GM23248 (cell line): Measurements from ENCODE around the gene PINK1. TPM values are rescaled to one million over a fixed set of nuclear protein-coding genes. Genes with fewer than 3 reads are reported as not detected.

Source experiments
- DNase-seq: peaks from one replicate; pipeline ENCODE4 v3.0.0-alpha.2; 2015
- H2AFZ ChIP-seq: fragments of 200-600 bp; sonication (generic); 2 replicates; pipeline ENCODE4 v1.6.1; 2016; ENCODE audit warnings: antibody characterized with exemption
- H3F3A ChIP-seq: fragments of 200-600 bp; sonication (generic); 2 replicates; pipeline ENCODE4 v1.6.1; 2016; ENCODE audit warnings: mild to moderate bottlenecking, antibody characterized with exemption, mixed run types; ENCODE audit not compliant: insufficient read depth
- H3K27ac ChIP-seq: fragments of 200-600 bp; sonication (generic); 2 replicates; pipeline ENCODE4 v1.5.1; 2016; ENCODE audit warnings: mild to moderate bottlenecking
- H3K27me3 ChIP-seq: fragments of 200-600 bp; sonication (generic); replicated peaks from 2 replicates; pipeline ENCODE4 v1.6.1; 2016; ENCODE audit warnings: mild to moderate bottlenecking; ENCODE audit not compliant: insufficient read depth
- H3K36me3 ChIP-seq: fragments of 200-600 bp; sonication (generic); 2 replicates; pipeline ENCODE4 v1.6.1; 2016; ENCODE audit warnings: low read depth, mild to moderate bottlenecking
- H3K4me1 ChIP-seq: fragments of 200-600 bp; sonication (generic); 2 replicates; pipeline ENCODE4 v1.6.1; 2016; ENCODE audit warnings: mild to moderate bottlenecking; ENCODE audit not compliant: insufficient read depth
- H3K4me2 ChIP-seq: fragments of 200-600 bp; sonication (generic); one replicate; pipeline ENCODE4 v1.6.1; 2016; ENCODE audit warnings: mild to moderate bottlenecking; ENCODE audit not compliant: unreplicated experiment
- H3K4me3 ChIP-seq: fragments of 200-600 bp; sonication (generic); 2 replicates; pipeline ENCODE4 v1.5.1; 2016; ENCODE audit warnings: mild to moderate bottlenecking
- H3K79me2 ChIP-seq: fragments of 200-600 bp; sonication (generic); 2 replicates; pipeline ENCODE4 v1.6.1; 2016; ENCODE audit warnings: mild to moderate bottlenecking; ENCODE audit not compliant: insufficient read depth
- H3K9ac ChIP-seq: fragments of 200-600 bp; sonication (generic); 2 replicates; pipeline ENCODE4 v1.6.1; 2016; ENCODE audit warnings: mild to moderate bottlenecking
- H3K9me2 ChIP-seq: fragments of 200-600 bp; sonication (generic); 2 replicates; pipeline ENCODE4 v1.6.1; 2016; ENCODE audit warnings: mixed run types, mild to moderate bottlenecking, moderate library complexity; ENCODE audit not compliant: insufficient read depth
- H3K9me3 ChIP-seq: fragments of 200-600 bp; sonication (generic); one replicate; pipeline ENCODE4 v1.6.1; 2017; ENCODE audit warnings: low read depth
- H4K20me1 ChIP-seq: fragments of 200-600 bp; sonication (generic); 2 replicates; pipeline ENCODE4 v1.6.0; 2016; ENCODE audit not compliant: insufficient read depth
- EZH2 ChIP-seq: fragments of 200-600 bp; sonication (generic); IDR thresholded peaks from 2 replicates; pipeline ENCODE4 v1.6.1; 2018; ENCODE audit warnings: antibody characterized with exemption, mild to moderate bottlenecking; ENCODE audit not compliant: insufficient read depth, poor library complexity, severe bottlenecking
- EZH2phosphoT487 ChIP-seq: fragments of 200-600 bp; sonication (generic); IDR thresholded peaks from 2 replicates; pipeline ENCODE4 v1.6.1; 2018; ENCODE audit warnings: antibody characterized with exemption, moderate library complexity, mild to moderate bottlenecking, low read depth; ENCODE audit not compliant: insufficient read depth
- WGBS, 2 experiments: methylation state at CpG; one replicate each; pipeline ENCODE4 v1.1.6; 2015 to 2017; ENCODE audit warnings: low lambda C conversion rate in 2 of 2, low coverage in 1 of 2; ENCODE audit errors: missing lambda C conversion rate in 2 of 2; 5-methylcytosine and 5-hydroxymethylcytosine counted together
- in situ Hi-C: fragments of 300-500 bp; cut with MboI; formaldehyde crosslinking; loops from 2 replicates; pipeline ENCODE4 v1.15.0; 2020
- polyA plus RNA-seq: library from polyadenylated mRNA; unstranded; fragments of >200 nt; fragmentation: Nextera tagmentation; extraction: Ambion mirVana; gene quantifications from 2 replicates; pipeline ENCODE4 v1.2.1, GENCODE V29; 2016
- total RNA-seq: library from RNA; depleted of rRNA; stranded (reverse); fragments of >200 nt; shearing (Covaris generic); gene quantifications from 2 replicates; pipeline ENCODE4 v1.2.3, GENCODE V29; 2014

PINK1 gene
- total and polyA plus RNA-seq, 2 experiments from 2014 or later, result 102 to 151 TPM

DNA sequence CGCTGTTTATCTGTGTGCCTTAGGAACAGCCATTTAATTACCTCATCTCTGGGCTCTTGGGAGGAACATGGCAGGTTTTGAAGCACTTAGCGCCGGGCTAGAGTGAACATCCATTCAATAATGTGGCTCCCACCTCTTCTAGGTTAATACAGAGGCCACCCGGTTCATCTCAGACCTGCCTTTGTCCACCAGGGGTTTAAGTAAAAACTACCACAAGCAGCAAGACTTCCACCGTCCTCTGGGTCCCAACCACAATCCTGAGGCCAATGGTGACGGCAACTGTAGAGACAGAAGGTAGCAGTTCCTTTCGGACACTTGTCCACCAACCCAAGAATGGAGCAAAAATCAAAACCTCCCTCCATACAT lies 28.8 kb downstream of the PINK1 start:
- H2AFZ ChIP-seq, result peak overlapping the region; percentile 85
- 54 to 55% methylated on average over 7 of the region's 7 CpGs for WGBS, 2 experiments
- H3F3A ChIP-seq, result no peaks in the 10 kb centered on the region
- H3K79me2 ChIP-seq, result peaks cover 42% of the 10 kb centered on the region
- H3K27ac ChIP-seq, result 0 out of 2 replicates have a peak overlapping the region, but pooled peaks have one; percentile 12
- in situ Hi-C loops, result no loop called here
- H4K20me1 ChIP-seq, result no peaks in the 10 kb centered on the region
- TF ChIP-seq EZH2 (no peak), EZH2phosphoT487 (no peak)
- H3K9ac ChIP-seq, result peak overlapping the region; percentile 86
- no peaks in the 10 kb centered on the region for H3K9me3 ChIP-seq
- peaks cover 10% of the 10 kb centered on the region for H3K4me1 ChIP-seq
- no peak for DNase-seq
- peak overlapping the region; percentile 79 for H3K4me3 ChIP-seq
- no peaks in the 10 kb centered on the region for H3K27me3 ChIP-seq
- no peaks in the 10 kb centered on the region for H3K9me2 ChIP-seq
- H3K36me3 ChIP-seq, result no peaks in the 10 kb centered on the region
- H3K4me2 ChIP-seq, result peak overlapping the region; percentile 81

DNA sequence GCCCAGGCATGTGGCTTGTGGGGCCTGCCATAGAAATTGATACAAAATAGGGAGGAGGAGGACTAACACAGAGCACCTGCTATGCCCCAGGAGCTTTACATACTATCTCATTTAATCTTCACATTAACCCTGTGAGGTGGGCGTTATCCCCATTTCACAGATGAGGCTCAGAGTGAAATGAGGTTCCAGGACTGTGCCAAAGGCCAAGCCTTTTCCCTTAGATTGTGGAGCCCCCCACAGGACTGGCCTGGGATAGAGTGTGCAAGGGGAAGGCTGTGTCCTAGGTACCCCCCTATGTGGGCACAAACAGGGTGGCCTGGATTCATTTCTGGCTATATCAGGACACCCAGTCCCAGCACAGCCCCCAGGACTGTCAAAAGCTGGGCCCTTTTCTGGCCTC lies 30.1 kb downstream of the PINK1 start:
- Histone ChIP-seq H2AFZ (no peak overlapping the region), H3K36me3 (no peaks in the 10 kb centered on the region), H3K9me2 (no peaks in the 10 kb centered on the region), H3K79me2 (peaks cover 29% of the 10 kb centered on the region), H3K9ac (no peak overlapping the region), H3K27ac (no peak overlapping the region), H3K9me3 (no peaks in the 10 kb centered on the region), H4K20me1 (no peaks in the 10 kb centered on the region), H3K4me2 (no peak overlapping the region), H3K4me1 (peaks cover 10% of the 10 kb centered on the region), H3F3A (no peaks in the 10 kb centered on the region), H3K4me3 (no peak overlapping the region), H3K27me3 (no peaks in the 10 kb centered on the region)
- in situ Hi-C loops, result no loop called here
- TF ChIP-seq EZH2, result no peak
- TF ChIP-seq EZH2phosphoT487, result no peak
- WGBS, 2 experiments, result 96 to 100% methylated on average over 1 of the region's 1 CpG
- DNase-seq, result no peak

DNA sequence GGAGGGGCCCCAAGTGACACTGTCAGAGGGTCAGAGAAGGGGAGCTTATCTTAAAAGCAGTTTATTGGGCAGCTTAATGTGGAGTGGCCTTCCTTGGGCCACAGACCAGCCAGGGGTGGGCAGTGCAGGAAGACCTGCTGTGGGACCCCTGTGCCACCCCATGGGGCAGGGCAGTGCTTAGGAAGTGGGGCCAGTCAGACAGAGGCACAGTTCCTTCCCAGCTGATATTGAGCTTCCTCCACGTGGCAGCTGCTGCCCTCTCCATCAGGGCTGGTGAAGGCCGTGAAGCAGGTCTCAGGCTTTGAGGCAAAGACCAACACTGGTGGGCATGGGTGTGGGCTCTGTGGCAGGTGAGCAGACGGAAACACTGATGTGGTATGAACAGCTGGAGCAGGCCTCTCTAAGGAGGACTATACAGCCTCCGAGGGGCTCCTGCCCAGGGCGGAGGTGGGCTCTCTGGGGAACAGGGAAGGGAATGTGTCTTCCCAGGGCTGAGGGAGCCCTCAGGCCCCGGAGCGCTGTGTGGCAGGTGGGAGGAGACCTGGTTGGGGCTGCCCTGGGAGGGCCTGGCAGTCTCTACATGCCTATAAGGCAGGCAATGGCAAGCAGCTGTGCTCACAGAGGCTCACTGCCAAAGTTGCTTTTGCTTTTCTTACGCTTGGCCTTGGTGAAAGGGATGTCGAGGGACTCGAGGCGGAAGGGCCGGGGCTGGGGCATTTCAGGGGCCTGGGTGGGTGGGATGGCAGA lies 30.9 kb downstream of the PINK1 start:
- no peaks in the 10 kb centered on the region for H3F3A ChIP-seq
- no peak overlapping the region for H3K27ac ChIP-seq
- DNase-seq, result no peak
- no peaks in the 10 kb centered on the region for H3K9me3 ChIP-seq
- H3K27me3 ChIP-seq, result no peaks in the 10 kb centered on the region
- no peak for TF ChIP-seq EZH2
- TF ChIP-seq EZH2phosphoT487, result no peak
- H2AFZ ChIP-seq, result no peak overlapping the region
- H3K4me2 ChIP-seq, result no peak overlapping the region
- H3K4me1 ChIP-seq, result peaks cover 10% of the 10 kb centered on the region
- H4K20me1 ChIP-seq, result no peaks in the 10 kb centered on the region
- no peak overlapping the region for H3K4me3 ChIP-seq
- H3K36me3 ChIP-seq, result no peaks in the 10 kb centered on the region
- WGBS, 2 experiments, result 71 to 75% methylated on average over 12 of the region's 12 CpGs
- no peak overlapping the region for H3K9ac ChIP-seq
- H3K9me2 ChIP-seq, result no peaks in the 10 kb centered on the region
- H3K79me2 ChIP-seq, result peaks cover 21% of the 10 kb centered on the region
- in situ Hi-C loops, result no loop called here

DNA sequence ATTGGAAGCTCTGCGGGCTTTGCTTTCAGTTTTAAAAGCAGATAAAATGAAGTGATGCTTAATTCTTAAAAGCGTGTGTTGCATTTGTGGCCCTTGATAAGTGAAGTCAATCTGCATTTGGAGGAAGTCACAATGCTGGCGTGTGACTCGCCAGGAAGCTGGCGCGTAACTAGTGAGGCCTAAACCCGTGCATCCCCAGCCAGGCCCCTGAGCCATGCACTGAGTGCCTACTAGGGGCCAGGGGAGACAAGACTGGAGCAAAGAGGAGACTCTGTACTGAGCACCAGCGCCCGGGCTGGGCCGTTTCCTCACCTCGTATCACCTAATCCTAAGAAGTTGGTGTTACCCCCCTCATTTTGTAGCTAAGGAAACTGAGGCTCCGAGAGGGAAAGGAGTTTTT lies 32.5 kb downstream of the PINK1 start:
- no peaks in the 10 kb centered on the region for H4K20me1 ChIP-seq
- H2AFZ ChIP-seq, result no peak overlapping the region
- H3K36me3 ChIP-seq, result no peaks in the 10 kb centered on the region
- H3K27ac ChIP-seq, result no peak overlapping the region
- no peaks in the 10 kb centered on the region for H3K4me1 ChIP-seq
- no peak overlapping the region for H3K9ac ChIP-seq
- no peak for DNase-seq
- in situ Hi-C loops, result no loop called here
- H3K4me2 ChIP-seq, result no peak overlapping the region
- TF ChIP-seq EZH2, result no peak
- no peaks in the 10 kb centered on the region for H3F3A ChIP-seq
- no peaks in the 10 kb centered on the region for H3K9me3 ChIP-seq
- WGBS, 2 experiments, result 87 to 88% methylated on average over 12 of the region's 12 CpGs
- no peak overlapping the region for H3K4me3 ChIP-seq
- H3K9me2 ChIP-seq, result no peaks in the 10 kb centered on the region
- H3K79me2 ChIP-seq, result peaks cover 6% of the 10 kb centered on the region
- no peaks in the 10 kb centered on the region for H3K27me3 ChIP-seq

DNA sequence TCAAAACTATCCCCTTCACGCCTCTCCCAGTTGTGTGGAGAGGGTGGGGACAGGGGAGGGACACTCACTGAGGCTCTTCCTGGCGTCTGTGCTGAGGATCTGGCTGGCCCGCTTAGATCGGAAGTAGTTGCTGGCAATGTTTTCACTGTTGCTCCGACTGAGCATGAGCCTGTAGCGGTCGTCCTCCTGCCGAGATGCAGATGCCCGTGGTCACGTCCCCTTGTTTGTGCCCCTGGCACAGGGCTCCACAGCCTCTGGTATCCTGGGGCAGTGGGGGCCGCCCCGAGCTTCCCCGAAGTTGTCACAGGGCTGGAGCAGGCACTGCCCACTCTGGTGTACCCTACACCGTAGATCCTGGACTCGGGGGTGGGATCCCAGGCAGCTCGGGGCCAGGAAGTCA lies 32.9 kb downstream of the PINK1 start:
- Histone ChIP-seq H3K27ac (no peak overlapping the region), H2AFZ (no peak overlapping the region), H4K20me1 (no peaks in the 10 kb centered on the region), H3K9ac (no peak overlapping the region), H3K4me2 (no peak overlapping the region), H3K79me2 (peaks cover 1% of the 10 kb centered on the region), H3K4me3 (no peak overlapping the region), H3K9me2 (no peaks in the 10 kb centered on the region), H3K4me1 (no peaks in the 10 kb centered on the region), H3F3A (no peaks in the 10 kb centered on the region), H3K27me3 (no peaks in the 10 kb centered on the region), H3K36me3 (no peaks in the 10 kb centered on the region), H3K9me3 (no peaks in the 10 kb centered on the region)
- in situ Hi-C loops, result no loop called here
- 67 to 73% methylated on average over 14 to 15 of the region's 16 CpGs for WGBS, 2 experiments
- no peak for TF ChIP-seq EZH2phosphoT487
- no peak for TF ChIP-seq EZH2
- DNase-seq, result no peak
